GM10266 (cell line): ENCODE data around the gene WEE1.

Experiments used
- DNase-seq: peaks from one replicate; pipeline ENCODE4 v3.0.0; 2012; ENCODE audit errors: extremely low spot score
- CTCF ChIP-seq: IDR thresholded peaks from 2 replicates; pipeline ENCODE4 v1.5.1; 2012; ENCODE audit warnings: mild to moderate bottlenecking, low read depth; ENCODE audit not compliant: control insufficient read depth, insufficient read depth; ENCODE audit errors: missing control alignments

The WEE1 gene

GRCh38 chr11:9626496-9627394, 53.3 kb downstream of the WEE1 start:
- no peak for TF ChIP-seq CTCF
- DNase-seq: peak; percentile 40

GRCh38 chr11:9629064-9629463, 55.6 kb downstream of the WEE1 start:
- no peak for TF ChIP-seq CTCF
- peak; percentile 72 for DNase-seq

GRCh38 chr11:9633679-9634078, 60.2 kb downstream of the WEE1 start:
- no peak for TF ChIP-seq CTCF
- DNase-seq: no peak

- DNase-seq: no peak
- no peak for TF ChIP-seq CTCF
Observed at GRCh38 chr11:9636691-9637090, 63.2 kb downstream of the WEE1 start.

GRCh38 chr11:9639099-9639498, 65.6 kb downstream of the WEE1 start:
- no peak for TF ChIP-seq CTCF
- no peak for DNase-seq
